Transverse colon (tissue), 3 donors: ENCODE measurements around the gene ADH7.

Experiments
- EP300 ChIP-seq: sonication (generic); formaldehyde crosslinking; IDR thresholded peaks from one replicate; pipeline ENCODE4 v1.6.1; 2017; ENCODE audit warnings: antibody characterized with exemption, low read depth
- POLR2A ChIP-seq: fragments of 450-650 bp; IDR thresholded peaks from one replicate; pipeline ENCODE4 v1.6.1; 2016; ENCODE audit warnings: antibody characterized with exemption, mild to moderate bottlenecking, moderate library complexity
- TF ChIP-seq, protein P1 (sequence below), 5 experiments: fragments of 200-600 bp in 3 of 5; fragments of 450-650 bp in 2 of 5; sonication (generic) in 3 of 5; IDR thresholded peaks; 1 replicate in 2 of 5; 2 replicates in 3 of 5; pipeline ENCODE4 v1.5.1; 2016 to 2017; ENCODE audit warnings: antibody characterized with exemption in 5 of 5, inconsistent platforms in 3 of 5, mild to moderate bottlenecking in 2 of 5, moderate library complexity in 1 of 5

DNA sequence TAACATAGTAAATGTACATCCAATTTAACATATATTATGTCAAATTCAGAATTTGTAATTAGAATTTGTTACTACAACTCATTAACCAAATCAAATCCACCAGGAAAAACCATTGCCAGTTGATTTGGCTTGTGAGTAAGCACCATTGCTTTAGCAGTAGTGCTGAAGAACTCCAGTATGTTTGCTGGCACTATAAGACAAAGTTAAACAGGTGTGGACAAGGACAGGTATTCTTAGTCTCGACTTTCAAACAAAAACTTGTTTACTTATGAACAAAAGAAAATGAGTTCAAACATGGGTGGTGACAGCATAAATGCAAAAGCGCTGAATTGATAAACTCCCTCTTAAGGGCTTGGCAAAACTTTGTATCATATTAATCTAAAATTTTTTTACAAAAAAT, 1.3 kb upstream of the ADH7 start:
- TF ChIP-seq, protein P1, sequence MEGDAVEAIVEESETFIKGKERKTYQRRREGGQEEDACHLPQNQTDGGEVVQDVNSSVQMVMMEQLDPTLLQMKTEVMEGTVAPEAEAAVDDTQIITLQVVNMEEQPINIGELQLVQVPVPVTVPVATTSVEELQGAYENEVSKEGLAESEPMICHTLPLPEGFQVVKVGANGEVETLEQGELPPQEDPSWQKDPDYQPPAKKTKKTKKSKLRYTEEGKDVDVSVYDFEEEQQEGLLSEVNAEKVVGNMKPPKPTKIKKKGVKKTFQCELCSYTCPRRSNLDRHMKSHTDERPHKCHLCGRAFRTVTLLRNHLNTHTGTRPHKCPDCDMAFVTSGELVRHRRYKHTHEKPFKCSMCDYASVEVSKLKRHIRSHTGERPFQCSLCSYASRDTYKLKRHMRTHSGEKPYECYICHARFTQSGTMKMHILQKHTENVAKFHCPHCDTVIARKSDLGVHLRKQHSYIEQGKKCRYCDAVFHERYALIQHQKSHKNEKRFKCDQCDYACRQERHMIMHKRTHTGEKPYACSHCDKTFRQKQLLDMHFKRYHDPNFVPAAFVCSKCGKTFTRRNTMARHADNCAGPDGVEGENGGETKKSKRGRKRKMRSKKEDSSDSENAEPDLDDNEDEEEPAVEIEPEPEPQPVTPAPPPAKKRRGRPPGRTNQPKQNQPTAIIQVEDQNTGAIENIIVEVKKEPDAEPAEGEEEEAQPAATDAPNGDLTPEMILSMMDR (IDR thresholded peaks at IDR 0.05) = no peak
- TF ChIP-seq POLR2A (no peak), EP300 (no peak)
